ENCODE data around the gene AURKA. TPM values are rescaled to one million over a fixed set of nuclear protein-coding genes. Genes with fewer than 3 reads are reported as not detected.

AURKA gene
- total and polyA plus RNA-seq, 9 of the 15 experiments (the other 6 are each of a cell fraction or from before 2014, with no cell fraction given) = 72.7 to 162 (median 113) TPM

DNA sequence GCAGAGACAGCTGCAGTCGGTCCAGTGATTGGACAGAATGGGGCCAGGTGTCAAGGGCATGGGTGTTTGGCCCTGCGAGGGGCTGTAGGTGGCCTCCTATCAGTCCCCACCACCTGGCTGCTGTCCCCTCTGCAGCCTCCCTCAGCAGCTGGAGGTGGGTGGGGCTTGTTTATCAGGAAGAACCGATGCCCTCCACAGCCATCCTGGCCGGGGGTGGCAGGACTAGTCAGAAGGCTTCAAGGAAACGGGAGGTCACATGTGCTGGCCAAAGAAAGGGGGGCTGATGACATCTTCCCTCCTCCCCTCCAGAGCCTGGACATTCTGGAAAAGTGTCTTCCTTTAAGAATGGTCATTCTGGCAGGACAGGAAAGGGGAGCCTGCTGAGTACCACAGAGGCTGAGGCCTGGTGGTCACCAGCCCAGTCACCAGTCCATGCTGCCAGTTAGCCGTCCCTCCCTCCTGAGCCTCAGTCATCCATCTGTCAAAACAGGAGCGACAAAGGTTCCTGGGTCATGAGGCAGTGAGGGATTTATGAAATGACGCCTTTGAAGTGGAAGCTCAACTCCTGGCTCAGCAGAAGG lies 29.1 kb downstream of the AURKA start (continued):
- no peak for TF ChIP-seq ZNF318 (IDR thresholded peaks at IDR 0.05; ENCODE audit: borderline replicate concordance in 1 of 2, low read depth in 1 of 2)
- no peak for TF ChIP-seq E2F8 (IDR thresholded peaks at IDR 0.05; ENCODE audit: low read depth, partially characterized antibody)
- TF ChIP-seq, protein P1, sequence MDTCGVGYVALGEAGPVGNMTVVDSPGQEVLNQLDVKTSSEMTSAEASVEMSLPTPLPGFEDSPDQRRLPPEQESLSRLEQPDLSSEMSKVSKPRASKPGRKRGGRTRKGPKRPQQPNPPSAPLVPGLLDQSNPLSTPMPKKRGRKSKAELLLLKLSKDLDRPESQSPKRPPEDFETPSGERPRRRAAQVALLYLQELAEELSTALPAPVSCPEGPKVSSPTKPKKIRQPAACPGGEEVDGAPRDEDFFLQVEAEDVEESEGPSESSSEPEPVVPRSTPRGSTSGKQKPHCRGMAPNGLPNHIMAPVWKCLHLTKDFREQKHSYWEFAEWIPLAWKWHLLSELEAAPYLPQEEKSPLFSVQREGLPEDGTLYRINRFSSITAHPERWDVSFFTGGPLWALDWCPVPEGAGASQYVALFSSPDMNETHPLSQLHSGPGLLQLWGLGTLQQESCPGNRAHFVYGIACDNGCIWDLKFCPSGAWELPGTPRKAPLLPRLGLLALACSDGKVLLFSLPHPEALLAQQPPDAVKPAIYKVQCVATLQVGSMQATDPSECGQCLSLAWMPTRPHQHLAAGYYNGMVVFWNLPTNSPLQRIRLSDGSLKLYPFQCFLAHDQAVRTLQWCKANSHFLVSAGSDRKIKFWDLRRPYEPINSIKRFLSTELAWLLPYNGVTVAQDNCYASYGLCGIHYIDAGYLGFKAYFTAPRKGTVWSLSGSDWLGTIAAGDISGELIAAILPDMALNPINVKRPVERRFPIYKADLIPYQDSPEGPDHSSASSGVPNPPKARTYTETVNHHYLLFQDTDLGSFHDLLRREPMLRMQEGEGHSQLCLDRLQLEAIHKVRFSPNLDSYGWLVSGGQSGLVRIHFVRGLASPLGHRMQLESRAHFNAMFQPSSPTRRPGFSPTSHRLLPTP (IDR thresholded peaks at IDR 0.05; ENCODE audit: borderline replicate concordance, extremely low read depth, insufficient read length) = no peak
- no peak for TF ChIP-seq TAF7 (tag; IDR thresholded peaks at IDR 0.05)
- 0 out of 2 replicates have a peak, but pooled peaks have one; percentile 38 for TF ChIP-seq NFRKB (IDR thresholded peaks at IDR 0.05; ENCODE audit: low read depth)
- no peak for TF ChIP-seq MEF2A (IDR thresholded peaks at IDR 0.05; ENCODE audit: control insufficient read depth, low read depth, low read length)
- TF ChIP-seq, protein P2, sequence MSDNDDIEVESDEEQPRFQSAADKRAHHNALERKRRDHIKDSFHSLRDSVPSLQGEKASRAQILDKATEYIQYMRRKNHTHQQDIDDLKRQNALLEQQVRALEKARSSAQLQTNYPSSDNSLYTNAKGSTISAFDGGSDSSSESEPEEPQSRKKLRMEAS (CRISPR knock-in tag; IDR thresholded peaks at IDR 0.05) = peak; percentile 61
- TF ChIP-seq ZNF518B (CRISPR knock-in tag; IDR thresholded peaks at IDR 0.05) = no peak

All from K562 (cell line).